ENCODE results near the gene CHMP1B.

- TF ChIP-seq FOXM1 (IDR thresholded peaks at IDR 0.05; ENCODE audit: borderline replicate concordance): no peak
- no peak for TF ChIP-seq SP1 (IDR thresholded peaks at IDR 0.05)
- no peak for TF ChIP-seq BHLHE40 (IDR thresholded peaks at IDR 0.05; ENCODE audit: borderline replicate concordance)
- TF ChIP-seq CTBP1 (IDR thresholded peaks at IDR 0.05; ENCODE audit: borderline replicate concordance): no peak
- TF ChIP-seq ARNT (IDR thresholded peaks at IDR 0.05): no peak
- TF ChIP-seq SUZ12 (IDR thresholded peaks at IDR 0.05): no peak
- no peak for TF ChIP-seq L3MBTL2 (conservative IDR thresholded peaks at IDR 0.05)
- TF ChIP-seq TARDBP (IDR thresholded peaks at IDR 0.05): no peak
- no peak for TF ChIP-seq FOXK2 (IDR thresholded peaks at IDR 0.05)
- no peak for TF ChIP-seq FOXA1 (IDR thresholded peaks at IDR 0.05)
- no peak for TF ChIP-seq HDGF (IDR thresholded peaks at IDR 0.05; ENCODE audit: borderline replicate concordance)
- TF ChIP-seq LEF1 (IDR thresholded peaks at IDR 0.05; ENCODE audit: borderline replicate concordance): no peak
Measured at GRCh38 chr18:11840493-11840892, 10.7 kb upstream of the CHMP1B start.

Data from HEK293T (cell line).